GM12873 (cell line): Measurements from ENCODE around the gene PSMD12.

Experiments
- TF ChIP-seq, protein P1 (sequence below): IDR thresholded peaks from 2 replicates; pipeline ENCODE4 v1.5.1; 2012; ENCODE audit warnings: low read depth, mild to moderate bottlenecking, moderate library complexity, low read length, control low read depth; ENCODE audit not compliant: insufficient read depth; ENCODE audit errors: missing control alignments

PSMD12 gene

DNA sequence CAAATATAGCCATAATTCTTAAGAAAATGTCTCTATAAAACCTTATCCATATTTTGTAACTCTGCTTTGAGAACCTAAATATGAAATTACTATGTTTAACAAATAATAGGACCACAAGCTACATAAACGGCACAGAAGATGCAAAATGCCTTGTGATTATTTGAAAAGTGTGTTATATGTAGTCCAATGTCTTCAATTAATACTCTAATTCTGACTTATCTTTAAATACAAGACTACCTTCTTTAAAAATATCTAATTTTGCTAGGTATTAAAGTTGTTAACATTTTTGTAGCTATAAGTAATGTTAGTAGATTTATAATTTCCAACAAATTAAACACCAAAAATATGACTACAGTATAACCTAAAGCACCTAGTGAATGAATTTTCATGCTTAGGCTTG is 17.0 kb downstream of the PSMD12 start:
- TF ChIP-seq, protein P1, sequence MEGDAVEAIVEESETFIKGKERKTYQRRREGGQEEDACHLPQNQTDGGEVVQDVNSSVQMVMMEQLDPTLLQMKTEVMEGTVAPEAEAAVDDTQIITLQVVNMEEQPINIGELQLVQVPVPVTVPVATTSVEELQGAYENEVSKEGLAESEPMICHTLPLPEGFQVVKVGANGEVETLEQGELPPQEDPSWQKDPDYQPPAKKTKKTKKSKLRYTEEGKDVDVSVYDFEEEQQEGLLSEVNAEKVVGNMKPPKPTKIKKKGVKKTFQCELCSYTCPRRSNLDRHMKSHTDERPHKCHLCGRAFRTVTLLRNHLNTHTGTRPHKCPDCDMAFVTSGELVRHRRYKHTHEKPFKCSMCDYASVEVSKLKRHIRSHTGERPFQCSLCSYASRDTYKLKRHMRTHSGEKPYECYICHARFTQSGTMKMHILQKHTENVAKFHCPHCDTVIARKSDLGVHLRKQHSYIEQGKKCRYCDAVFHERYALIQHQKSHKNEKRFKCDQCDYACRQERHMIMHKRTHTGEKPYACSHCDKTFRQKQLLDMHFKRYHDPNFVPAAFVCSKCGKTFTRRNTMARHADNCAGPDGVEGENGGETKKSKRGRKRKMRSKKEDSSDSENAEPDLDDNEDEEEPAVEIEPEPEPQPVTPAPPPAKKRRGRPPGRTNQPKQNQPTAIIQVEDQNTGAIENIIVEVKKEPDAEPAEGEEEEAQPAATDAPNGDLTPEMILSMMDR: no peak

DNA sequence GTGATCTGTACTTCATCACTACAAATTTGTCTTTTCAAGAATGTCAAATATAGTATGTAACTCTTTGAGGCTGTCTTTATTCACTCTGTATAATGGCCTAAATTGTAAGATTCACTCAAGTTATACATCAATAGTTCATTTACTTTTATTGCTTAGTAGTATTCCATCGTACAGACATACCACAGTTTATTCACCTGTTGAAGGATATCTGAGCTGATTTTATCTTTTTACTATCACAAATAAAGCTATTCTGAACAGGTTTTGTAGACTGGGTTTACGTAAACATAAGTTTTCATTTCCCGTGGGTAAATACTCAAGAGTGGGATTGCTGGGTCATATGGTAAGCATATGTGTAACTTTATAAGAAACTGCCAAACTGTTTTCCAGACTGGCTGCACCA is 18.6 kb downstream of the PSMD12 start:
- TF ChIP-seq, protein P1: no peak

DNA sequence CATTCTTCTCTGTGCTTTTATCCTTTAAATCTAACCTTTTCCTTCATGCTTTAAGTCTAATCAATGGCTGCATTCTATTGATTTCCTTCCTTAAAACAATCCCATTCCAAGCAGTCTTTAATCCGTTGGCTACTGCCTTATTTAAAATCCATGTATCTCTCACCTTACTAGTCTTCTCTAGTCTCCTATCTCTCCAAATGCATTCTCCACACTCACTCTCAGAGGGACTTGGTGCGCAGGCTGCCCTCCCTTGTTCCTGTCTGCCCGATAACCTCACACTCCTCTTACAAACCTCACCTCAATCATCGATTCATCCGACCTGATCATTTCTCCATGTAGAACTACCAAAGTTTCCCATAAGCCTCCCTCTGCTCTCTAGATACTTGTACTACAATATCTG is 23.1 kb downstream of the PSMD12 start:
- TF ChIP-seq, protein P1: no peak

DNA sequence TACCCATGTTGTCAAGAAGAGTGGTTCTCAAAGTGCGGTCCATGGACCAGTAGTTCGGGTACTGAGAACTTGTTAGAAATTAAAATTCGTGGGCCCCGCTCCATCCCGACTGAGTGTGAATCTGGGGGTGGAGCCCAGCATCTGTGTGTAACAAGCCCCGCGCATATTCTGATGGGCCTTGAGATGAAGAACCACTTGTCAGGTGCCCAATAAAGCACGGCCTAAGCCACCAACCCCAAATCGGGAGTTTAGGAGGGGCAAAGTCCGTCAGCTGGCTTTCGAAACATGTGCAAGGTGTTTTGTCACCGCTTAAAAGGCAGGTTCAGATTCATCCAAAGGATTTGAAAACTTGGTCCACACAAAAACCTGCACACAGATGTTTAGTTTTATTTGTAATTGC is 29.5 kb downstream of the PSMD12 start:
- TF ChIP-seq, protein P1: no peak

DNA sequence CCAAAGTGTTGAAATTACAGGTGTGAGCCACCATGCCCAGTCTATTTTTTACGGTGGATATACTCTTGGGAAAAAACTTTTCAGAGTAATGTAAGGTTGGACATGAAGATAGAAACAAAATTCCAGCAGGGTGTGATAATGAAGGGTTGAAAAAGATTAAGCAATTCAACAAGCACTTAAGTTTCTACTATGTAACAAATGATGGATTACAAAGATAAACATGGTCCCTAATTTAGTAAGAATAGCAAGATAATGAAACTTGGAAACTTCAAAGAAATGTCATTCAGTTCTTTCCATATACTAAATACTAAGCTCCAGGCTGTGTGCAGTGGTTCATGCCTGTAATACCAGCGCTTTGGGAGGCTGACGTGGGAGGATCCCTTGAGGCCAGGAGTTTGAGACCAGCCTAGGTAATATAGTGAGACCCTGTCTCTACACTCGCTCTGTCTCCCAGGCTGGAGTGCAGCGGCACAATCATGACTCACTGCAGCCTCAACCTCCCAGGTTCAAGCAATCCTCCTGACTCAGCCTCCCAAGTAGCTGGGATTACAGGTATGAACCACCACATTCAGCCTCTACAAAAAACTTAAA is 31.0 kb downstream of the PSMD12 start:
- TF ChIP-seq, protein P1: no peak

DNA sequence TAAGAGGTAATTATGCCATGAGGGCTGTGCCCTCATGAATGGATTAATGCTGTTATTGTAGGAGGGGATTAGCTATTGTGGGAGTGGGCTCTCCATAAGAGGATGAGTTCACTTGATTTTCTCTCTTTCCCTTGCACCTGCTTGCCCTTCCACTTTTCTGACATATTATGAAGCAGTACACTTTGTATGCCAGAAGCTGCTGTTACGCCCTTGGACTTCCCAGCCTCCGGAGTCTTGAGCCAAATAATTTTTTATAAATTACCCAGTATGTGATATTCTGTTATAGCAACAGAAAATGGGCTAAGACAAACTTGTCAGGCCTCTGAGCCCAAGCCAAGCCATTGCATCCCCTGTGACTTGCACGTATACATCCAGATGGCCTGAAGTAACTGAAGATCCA is 38.4 kb downstream of the PSMD12 start:
- TF ChIP-seq, protein P1: no peak

DNA sequence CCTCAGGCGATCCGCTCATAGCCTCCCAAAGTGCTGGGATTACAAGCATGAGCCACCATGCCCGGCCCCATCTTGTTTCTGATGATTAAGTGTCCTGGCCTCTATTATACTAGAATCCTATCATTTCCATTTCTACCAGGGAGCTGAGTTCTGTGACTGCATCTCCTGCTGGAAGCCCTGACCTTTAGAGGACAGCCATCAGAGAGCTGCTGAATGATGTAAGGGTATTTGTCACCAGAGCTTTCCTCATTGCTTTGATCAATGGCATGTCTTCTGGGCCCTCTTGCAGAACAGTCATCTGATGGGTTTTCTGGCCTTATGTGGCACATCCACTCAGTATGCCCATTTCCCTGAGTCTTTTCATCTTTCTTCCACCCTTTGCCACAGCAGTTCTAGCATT is 39.9 kb downstream of the PSMD12 start:
- TF ChIP-seq, protein P1: no peak

DNA sequence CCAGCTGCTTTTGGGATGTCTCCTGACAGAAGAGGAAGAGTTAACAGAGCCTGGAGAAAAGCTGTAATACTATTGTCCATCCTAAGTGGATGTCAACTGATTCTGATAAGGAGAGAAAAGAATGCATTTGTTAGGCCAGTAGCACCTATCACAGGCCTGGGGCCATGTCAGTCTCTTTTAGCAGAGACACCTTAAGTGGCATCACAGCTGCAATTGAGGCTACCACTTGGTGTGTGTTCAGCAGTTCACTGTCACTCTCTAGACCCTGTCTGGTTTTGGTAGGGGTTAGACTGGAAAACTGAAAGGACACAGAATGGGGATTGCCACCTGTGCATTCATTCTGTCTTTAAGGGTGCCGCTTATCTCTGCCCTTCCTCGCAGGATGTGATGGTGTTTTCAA is 42.0 kb downstream of the PSMD12 start:
- TF ChIP-seq, protein P1: no peak
